ENCODE measurements around the gene TRAPPC2.

TRAPPC2 gene

DNA sequence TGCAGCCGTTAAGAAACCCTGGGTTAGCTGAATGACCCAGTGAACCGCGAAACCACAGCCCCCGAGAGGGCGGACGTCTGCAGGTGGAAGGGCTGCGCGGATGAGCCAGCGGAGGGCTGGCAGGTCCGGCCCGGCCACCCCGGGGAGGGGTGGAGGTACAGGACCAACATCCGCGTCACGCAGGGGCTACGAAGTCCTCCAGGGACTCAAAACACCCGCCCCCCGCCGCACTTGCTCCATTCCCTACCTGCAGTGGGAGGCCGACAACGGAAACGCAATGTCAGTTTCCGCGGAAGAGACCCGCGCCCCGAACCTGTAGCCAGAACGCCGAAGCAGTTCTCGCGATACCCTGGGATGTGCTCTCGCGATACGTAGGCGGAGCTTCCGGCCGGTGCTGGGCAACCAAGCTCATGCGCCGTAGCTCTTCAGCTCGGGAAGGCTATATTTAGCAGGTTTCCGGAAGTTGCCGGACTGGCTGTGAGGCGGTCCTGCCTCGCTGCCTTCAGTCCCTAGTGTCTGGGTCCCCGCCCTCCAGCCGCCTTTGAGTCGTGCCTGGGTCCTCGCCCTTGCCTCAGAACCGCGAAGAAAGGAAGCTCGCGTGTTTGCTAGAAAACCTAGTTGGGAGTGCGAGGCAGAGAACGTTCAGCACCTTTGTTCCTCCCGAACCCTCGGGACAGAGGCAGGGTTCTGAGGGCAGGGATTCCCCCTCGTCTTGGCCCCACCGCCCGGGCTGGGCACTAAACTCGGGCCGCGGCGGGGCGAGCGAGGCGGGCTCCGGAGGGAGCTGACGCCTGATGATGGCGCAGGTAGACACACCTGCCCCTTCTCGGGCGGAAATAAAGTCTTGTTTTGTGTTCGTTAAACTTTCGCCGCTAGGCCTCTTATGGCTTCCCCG lies at the start of gene TRAPPC2, which contains the start of gene OFD1:
TSS of gene TRAPPC2 (minus strand) at position 343 of the 895 bp plus-strand sequence. CDS start 14,657 bp downstream, outside the sequence.
TSS of gene OFD1 (plus strand) at position 471 of the 895 bp plus-strand sequence. CDS start at position 795, 324 bp downstream.
- Mint-ChIP-seq H3K27ac (peak within 1 kb of the TSS; percentile 97 to 98), H3K4me3 (peak within 1 kb of the TSS; percentile 94 to 97), H3K27me3 (no peaks in the 10 kb centered on the region), H3K4me1 (peaks cover 24% of the 10 kb centered on the region), H3K9me3 (no peaks in the 10 kb centered on the region)
- peak; percentile 98 for ATAC-seq
- peak; percentile 85 to 93 for DNase-seq

DNA sequence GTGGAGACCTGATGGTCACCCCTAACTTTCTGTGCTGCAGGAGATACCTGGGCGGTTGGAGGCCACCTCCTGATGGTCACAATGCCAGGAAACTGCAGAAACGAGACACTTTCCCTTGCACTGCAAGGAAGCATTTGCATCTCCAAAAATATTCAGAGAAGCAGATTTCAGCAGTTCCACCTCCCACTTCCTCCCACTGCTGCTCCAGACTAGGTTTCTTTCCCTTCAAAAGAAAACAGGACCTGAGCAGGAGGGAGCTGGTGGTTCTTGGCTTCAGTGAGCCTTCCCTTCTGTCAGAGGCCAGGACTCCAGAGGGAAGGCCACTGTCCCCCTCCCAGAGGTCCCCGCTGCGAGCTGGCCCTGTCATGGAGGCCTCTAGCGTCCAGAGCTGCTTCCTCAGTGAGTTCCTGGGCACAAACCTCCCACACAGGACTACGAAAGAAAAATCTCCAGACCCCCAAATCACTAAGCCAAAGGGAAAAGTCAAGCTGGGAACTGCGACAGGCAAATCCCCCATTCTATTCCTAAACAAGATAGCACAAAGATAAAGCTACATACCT lies 46.5 kb upstream of the TRAPPC2 start:
- DNase-seq: no peak
- Mint-ChIP-seq H3K27me3 (no peaks in the 10 kb centered on the region), H3K4me1 (no peaks in the 10 kb centered on the region), H3K9me3 (no peaks in the 10 kb centered on the region), H3K27ac (no peak overlapping the region), H3K4me3 (no peak overlapping the region)
- ATAC-seq: no peak

DNA sequence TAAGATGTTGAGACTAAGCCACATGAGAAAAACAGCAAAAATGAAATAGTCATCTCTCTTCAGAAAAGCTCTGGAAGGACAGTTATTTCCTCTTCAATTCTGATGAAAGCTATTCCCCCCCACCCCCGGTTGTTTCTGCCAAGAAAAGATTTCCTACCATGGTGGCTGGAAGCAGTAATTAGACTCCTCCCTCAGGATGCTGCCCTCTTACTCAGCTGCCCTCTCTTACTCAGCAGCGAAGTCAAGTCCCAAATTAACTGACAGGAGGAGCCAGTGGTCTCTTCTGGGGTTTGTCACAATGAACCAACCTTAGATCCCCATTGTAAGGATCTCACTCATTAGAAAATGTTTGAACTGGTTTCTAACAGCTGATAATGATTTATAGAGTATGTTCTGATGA lies 44.5 kb upstream of the TRAPPC2 start:
- Mint-ChIP-seq H3K4me3 (no peak overlapping the region), H3K9me3 (no peaks in the 10 kb centered on the region), H3K27me3 (no peaks in the 10 kb centered on the region), H3K4me1 (no peaks in the 10 kb centered on the region), H3K27ac (no peak overlapping the region)
- ATAC-seq: no peak
- no peak for DNase-seq

DNA sequence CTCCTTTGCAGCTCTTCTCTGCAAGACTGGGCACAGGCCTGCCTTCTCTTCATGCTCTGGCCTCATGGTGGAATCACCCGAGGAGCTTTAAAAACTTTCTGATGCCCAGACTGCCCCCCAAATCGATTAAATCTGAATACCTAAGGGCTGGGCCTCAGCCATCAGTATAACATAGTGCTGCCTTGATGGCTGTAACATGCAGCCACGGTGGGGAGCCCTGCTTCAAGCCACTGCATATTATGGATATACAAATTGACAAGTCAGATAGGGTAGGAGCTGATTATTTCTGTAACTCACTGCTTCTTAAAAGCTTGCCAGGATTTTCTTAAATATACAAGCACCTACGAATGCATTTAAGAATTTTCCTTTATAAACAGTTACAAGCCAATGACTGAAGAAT lies 42.0 kb upstream of the TRAPPC2 start:
- ATAC-seq (no peak), DNase-seq (no peak)
- Mint-ChIP-seq H3K27me3 (no peaks in the 10 kb centered on the region), H3K4me1 (no peaks in the 10 kb centered on the region), H3K27ac (no peak overlapping the region), H3K9me3 (no peaks in the 10 kb centered on the region), H3K4me3 (no peak overlapping the region)

DNA sequence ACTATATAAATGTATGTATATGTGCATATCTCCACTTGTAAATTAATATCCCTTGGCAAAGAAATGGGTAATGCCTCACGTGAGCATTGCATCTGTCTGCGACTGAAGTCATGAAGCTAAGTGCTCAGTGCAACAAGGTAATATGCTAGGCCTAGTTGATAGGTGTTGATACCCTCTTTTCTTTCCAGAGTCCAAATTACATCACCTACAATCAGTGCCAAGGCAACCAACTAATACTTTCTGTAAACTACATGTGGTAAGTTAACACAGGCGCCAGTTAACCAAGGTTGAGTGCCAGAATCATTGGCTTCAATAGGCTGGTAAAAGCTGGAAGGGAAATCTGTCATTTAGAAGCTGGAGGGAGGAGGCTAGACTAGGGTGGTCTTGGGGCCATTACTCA lies 41.4 kb upstream of the TRAPPC2 start:
- no peak for DNase-seq
- Mint-ChIP-seq H3K9me3 (no peaks in the 10 kb centered on the region), H3K4me3 (no peak overlapping the region), H3K27me3 (no peaks in the 10 kb centered on the region), H3K27ac (no peak overlapping the region), H3K4me1 (no peaks in the 10 kb centered on the region)
- no peak for ATAC-seq

DNA sequence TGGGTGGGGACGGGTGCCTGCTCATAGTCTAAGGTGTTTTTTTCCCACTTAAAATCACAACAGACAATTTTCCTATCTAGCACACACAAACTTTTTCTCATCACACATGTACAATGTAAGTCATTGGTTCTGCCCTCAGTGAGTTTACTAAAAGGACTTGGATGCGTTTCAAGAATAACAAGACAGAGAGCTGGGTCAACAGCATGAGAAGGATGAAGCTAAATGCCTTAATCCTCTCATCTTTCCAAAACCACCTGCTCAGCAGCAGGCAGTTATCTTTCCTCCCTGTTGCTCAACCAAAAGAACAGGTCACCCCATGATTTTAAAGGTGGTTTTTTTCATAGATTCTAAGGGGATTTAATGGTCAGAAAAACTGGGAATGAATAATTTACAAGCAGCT lies 40.3 kb upstream of the TRAPPC2 start:
- ATAC-seq (no peak), DNase-seq (no peak)
- H3K9me3 Mint-ChIP-seq: no peaks in the 10 kb centered on the region
- H3K27me3 Mint-ChIP-seq: no peaks in the 10 kb centered on the region
- no peak overlapping the region for H3K4me3 Mint-ChIP-seq
- peaks cover 1% of the 10 kb centered on the region for H3K4me1 Mint-ChIP-seq
- no peak overlapping the region for H3K27ac Mint-ChIP-seq

DNA sequence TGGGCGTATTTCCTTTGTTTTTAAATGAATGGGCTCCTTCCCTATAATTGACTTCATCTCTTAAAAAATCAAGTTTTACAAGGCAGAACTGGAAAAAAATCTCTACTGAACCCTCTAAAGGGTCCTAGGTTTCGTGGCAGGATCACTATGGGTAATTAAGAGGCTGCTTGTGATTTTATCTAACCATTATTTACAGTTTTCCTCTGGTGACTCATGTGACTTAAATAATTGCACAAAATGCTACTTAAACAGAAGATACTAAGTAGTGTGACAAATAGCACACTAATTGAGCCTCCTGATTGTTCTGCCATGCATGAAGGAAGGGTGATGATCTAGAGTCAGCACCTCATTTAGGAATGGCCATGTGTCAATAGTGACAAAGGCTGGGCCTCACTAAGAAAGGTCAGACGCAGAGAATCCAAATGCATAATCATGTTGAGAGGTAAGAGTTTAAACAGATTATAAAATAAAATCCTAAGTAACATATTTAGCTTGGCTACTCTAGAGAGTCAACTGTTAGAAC lies 35.7 kb upstream of the TRAPPC2 start:
- Mint-ChIP-seq H3K9me3 (no peaks in the 10 kb centered on the region), H3K27ac (no peak overlapping the region), H3K4me1 (peaks cover 4% of the 10 kb centered on the region), H3K4me3 (no peak overlapping the region), H3K27me3 (no peaks in the 10 kb centered on the region)
- ATAC-seq (no peak), DNase-seq (no peak)

DNA sequence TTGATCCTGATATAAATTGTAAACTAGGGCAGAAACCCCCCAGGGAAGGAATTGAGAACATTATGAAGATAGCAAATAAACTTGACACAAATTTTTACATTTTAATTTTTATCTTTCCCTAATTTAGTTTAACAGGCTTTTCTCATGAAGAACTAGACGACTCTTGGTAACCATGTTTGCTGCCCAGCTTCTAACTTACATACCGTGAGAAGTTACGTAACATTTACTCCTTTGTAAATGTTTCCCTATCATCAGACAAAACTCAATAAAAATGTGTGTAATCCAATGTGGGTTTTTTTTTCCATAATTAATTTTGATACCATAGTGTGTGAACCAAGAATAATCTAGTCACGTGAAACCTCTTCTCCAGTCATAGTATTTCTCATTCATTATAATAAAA lies 34.5 kb upstream of the TRAPPC2 start:
- DNase-seq (no peak), ATAC-seq (no peak)
- peaks cover 4% of the 10 kb centered on the region for H3K4me1 Mint-ChIP-seq
- no peaks in the 10 kb centered on the region for H3K9me3 Mint-ChIP-seq
- H3K27me3 Mint-ChIP-seq: no peaks in the 10 kb centered on the region
- no peak overlapping the region for H3K27ac Mint-ChIP-seq
- H3K4me3 Mint-ChIP-seq: no peak overlapping the region

DNA sequence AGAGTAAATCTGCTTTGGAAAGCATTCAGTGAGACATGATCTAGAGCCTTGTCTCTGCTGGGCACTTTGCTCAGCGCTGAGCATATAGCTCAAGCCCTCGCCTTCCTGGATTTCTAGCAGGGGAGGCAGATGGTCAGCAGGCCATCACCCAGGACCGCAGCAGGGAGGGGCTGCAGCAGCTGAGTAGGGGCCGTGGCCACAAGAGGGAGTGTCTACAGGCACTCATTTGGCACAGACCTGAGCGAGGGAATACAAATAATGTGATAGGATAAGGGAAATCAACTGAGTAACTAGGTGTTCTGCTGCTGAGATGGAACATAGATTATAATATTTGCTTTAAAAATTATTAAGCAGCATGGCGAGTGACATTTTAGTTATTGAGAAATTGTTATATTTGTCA lies 30.3 kb upstream of the TRAPPC2 start:
- Mint-ChIP-seq H3K27me3 (no peaks in the 10 kb centered on the region), H3K4me1 (peaks cover 4% of the 10 kb centered on the region), H3K4me3 (no peak overlapping the region), H3K9me3 (no peaks in the 10 kb centered on the region), H3K27ac (no peak overlapping the region)
- ATAC-seq: no peak
- no peak for DNase-seq

DNA sequence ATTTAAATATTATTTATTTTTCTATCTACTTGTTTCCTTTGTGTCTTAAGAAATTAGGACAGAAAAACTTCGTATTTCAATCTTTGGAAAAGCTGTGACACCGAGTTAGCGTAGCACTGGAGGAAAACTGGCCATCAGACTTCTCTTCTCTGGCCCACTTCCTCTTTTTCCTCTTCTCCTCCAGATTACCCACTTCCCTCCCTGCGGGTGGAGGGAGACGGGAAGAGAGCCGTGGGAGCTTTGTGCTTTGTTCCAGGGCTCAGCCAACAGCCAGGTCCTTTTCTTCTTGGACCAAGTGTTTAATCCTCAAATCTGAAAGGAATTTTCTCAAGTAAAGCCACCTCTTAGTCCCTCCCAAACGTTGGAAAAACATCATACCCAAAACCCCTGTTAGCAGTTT lies 29.9 kb upstream of the TRAPPC2 start:
- ATAC-seq (no peak), DNase-seq (no peak)
- Mint-ChIP-seq H3K4me3 (no peak overlapping the region), H3K27ac (no peak overlapping the region), H3K27me3 (no peaks in the 10 kb centered on the region), H3K4me1 (no peaks in the 10 kb centered on the region), H3K9me3 (no peaks in the 10 kb centered on the region)

DNA sequence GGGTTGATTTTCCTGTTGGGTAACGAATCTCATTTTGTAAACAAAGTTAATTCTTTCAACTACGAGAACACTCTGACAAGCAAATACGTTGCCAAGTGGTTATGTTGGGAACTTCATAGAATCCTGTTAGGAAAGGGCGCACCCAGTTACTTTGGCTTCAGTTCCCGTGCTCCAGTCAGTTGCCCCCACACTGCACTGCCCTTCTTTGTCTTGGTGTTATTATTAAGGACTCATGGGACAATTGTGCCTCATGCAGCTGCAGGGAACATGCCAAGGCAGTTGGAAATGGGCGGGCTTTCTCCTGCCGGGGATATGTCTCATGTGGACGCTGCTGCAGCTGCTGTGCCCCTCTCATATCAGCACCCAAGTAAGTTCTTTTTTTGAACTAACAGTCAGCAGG lies 29.1 kb upstream of the TRAPPC2 start:
- H3K4me1 Mint-ChIP-seq: no peaks in the 10 kb centered on the region
- ATAC-seq (no peak), DNase-seq (no peak)
- H3K27me3 Mint-ChIP-seq: no peaks in the 10 kb centered on the region
- H3K9me3 Mint-ChIP-seq: no peaks in the 10 kb centered on the region
- no peak overlapping the region for H3K4me3 Mint-ChIP-seq
- no peak overlapping the region for H3K27ac Mint-ChIP-seq

DNA sequence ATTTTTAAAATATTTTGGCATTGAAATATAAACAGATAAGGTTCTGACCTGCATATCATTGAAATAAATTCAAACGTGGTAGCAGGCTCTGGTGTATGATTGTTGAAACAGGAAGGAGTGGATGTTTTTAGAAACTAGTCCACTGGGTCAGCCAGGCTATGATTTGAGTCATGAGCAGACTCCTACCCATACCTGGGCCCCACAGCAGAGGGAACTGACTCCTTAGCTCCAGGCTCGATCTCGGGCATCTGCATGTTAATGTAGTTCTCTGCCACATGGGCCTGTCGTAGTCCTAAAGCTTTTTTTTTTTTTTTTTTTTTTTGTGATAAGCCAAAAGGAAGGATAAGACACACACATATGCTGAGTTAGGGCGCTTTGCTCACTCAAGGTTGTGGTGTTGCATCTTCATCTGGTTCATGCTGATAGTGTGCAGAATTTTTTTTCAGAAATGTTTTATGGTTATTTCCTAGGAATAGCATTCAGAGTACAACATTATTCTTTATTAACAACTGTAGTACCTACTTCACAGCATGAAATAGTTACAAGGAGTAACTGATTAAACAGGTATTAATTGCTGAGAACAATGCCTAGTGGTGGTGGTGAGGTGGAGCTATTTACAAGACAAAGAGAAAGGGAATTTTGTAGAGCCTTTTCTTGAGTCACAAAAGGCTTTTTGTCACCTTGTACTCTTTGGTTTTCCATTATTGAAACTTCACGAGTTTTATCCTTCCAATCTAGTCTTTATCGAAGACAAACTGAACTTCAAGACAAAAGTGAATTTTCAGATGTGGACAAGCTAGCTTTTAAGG lies 27.4 kb upstream of the TRAPPC2 start:
- H3K9me3 Mint-ChIP-seq: no peaks in the 10 kb centered on the region
- H3K27ac Mint-ChIP-seq: peak overlapping the region in 1 of 2 donors; percentile 76
- no peak overlapping the region for H3K4me3 Mint-ChIP-seq
- no peaks in the 10 kb centered on the region for H3K4me1 Mint-ChIP-seq
- no peak for DNase-seq
- no peaks in the 10 kb centered on the region for H3K27me3 Mint-ChIP-seq
- no peak for ATAC-seq

DNA sequence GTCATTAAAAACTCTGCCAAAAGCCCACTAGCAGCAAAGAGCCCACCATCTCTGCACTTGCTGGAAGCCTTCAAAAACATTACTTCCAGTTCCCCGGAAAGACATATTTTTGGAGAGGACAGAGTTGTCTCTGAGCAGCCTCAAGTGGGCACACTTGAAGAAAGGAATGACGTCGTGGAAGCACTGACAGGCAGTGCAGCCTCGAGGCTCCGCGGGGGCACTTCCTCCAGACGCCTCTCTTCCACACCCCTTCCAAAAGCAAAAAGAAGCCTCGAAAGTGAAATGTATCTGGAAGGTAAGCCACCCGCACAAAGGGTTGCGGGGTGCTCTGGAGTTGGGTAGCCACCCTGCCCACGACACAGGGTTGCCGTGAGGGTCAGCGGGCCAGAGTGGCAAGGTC lies 26.0 kb upstream of the TRAPPC2 start:
- Mint-ChIP-seq H3K27me3 (no peaks in the 10 kb centered on the region), H3K9me3 (no peaks in the 10 kb centered on the region), H3K27ac (no peak overlapping the region), H3K4me3 (no peak overlapping the region), H3K4me1 (no peaks in the 10 kb centered on the region)
- ATAC-seq (no peak), DNase-seq (no peak)

DNA sequence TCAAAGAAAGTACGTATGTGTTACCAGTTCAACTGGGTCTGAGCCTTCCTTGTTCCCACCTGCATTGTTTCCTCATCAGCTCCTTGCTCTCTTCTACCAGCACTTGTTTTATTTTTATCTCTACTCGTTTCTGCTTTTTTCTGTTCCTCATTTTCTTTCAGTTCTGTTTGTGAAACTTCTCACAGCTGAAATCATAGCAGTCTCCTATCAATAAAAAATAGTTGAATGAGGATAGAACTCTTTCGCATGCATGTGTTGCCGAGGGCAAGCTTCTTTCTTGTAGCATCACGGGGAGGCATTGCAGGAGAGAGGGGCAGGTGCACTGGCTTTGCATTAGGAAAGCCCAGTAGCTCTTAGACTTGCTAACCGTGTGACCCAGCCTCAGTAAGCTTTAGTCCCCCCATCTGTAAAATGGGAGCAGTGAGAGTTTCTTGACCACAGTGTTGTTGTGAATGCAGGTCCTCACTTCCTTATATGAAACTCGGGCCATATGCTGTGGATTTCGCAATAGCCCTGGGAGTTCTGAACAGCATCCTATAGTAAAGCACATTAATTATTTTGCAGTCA lies 24.8 kb upstream of the TRAPPC2 start:
- ATAC-seq (no peak), DNase-seq (no peak)
- H3K4me1 Mint-ChIP-seq: no peaks in the 10 kb centered on the region
- H3K27me3 Mint-ChIP-seq: no peaks in the 10 kb centered on the region
- no peak overlapping the region for H3K4me3 Mint-ChIP-seq
- peak overlapping the region; percentile 27 to 40 for H3K27ac Mint-ChIP-seq
- H3K9me3 Mint-ChIP-seq: no peaks in the 10 kb centered on the region

DNA sequence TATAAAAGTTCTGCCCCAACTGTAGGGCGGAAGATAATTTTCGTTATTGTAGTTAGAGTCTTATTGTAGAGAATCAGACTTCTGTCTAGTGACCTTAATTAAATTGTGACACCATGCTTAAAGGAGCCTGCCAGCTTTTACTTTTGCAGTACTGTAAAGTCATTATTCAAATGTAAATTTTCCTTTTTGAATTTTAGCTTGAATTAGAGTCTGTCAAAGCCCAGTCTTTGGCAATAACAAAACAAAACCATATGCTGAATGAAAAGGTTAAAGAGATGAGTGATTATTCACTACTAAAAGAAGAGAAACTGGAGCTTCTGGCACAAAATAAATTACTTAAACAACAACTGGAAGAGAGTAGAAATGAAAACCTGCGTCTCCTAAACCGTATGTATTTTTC lies 22.0 kb upstream of the TRAPPC2 start:
- ATAC-seq (no peak), DNase-seq (no peak)
- H3K4me1 Mint-ChIP-seq: peaks cover 8% of the 10 kb centered on the region
- no peak overlapping the region for H3K27ac Mint-ChIP-seq
- H3K9me3 Mint-ChIP-seq: no peaks in the 10 kb centered on the region
- no peak overlapping the region for H3K4me3 Mint-ChIP-seq
- no peaks in the 10 kb centered on the region for H3K27me3 Mint-ChIP-seq

Measured in stimulated activated naive CD8-positive, alpha-beta T cell treated with anti-CD3 and anti-CD28 coated beads, Interleukin-15, amount 100 ng/mL, for 72 hours (primary cell).